ENCODE measurements around the gene GRWD1.

The GRWD1 gene

DNA sequence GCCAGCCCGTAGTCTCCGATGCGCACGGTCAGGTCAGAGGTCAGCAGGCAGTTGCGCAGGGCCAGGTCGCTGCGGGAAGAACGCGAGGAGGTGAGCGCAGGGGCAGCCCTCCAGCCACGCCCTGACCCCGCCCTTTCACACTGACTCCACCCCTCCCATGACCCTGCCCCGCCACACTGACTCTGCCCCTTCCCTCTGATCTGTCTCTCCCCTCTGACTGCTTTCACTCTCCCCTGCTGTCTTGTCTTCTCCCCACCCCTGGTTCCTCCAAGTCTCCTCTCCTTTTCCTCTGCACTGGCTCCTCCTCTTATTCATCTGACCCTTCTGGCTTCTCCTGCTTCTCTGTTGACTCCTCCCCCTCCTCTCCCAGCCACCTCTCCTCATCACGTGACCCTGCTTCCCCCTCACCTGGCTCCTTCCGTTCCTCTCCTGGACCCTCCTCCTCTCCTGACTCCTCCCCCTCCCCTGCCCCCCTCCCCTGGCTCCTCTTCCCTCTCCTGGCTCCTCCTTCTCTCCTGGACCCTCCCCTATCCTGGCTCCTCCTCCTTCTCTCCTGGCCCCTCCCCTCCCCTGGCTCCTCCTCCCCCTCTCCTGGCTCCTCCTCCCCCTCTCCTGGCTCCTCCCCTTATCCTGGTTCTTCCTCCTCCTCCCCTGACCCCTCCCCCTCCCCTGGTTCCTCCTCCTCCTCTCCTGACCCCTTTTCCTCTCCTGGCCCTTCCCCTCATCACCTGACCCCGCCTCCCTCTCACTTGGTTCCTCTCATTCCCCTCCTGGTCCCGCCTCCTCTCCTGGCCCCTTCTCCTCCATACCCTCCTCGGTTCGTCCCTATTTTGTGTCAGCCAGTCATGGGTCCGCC, 55.9 kb downstream of the GRWD1 start:
- no peak overlapping the region for H3K4me3 ChIP-seq (ENCODE audit: low read depth, low read length)
- TF ChIP-seq, protein P1, sequence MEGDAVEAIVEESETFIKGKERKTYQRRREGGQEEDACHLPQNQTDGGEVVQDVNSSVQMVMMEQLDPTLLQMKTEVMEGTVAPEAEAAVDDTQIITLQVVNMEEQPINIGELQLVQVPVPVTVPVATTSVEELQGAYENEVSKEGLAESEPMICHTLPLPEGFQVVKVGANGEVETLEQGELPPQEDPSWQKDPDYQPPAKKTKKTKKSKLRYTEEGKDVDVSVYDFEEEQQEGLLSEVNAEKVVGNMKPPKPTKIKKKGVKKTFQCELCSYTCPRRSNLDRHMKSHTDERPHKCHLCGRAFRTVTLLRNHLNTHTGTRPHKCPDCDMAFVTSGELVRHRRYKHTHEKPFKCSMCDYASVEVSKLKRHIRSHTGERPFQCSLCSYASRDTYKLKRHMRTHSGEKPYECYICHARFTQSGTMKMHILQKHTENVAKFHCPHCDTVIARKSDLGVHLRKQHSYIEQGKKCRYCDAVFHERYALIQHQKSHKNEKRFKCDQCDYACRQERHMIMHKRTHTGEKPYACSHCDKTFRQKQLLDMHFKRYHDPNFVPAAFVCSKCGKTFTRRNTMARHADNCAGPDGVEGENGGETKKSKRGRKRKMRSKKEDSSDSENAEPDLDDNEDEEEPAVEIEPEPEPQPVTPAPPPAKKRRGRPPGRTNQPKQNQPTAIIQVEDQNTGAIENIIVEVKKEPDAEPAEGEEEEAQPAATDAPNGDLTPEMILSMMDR (IDR thresholded peaks at IDR 0.05; ENCODE audit: low read depth, low read length) = no peak

DNA sequence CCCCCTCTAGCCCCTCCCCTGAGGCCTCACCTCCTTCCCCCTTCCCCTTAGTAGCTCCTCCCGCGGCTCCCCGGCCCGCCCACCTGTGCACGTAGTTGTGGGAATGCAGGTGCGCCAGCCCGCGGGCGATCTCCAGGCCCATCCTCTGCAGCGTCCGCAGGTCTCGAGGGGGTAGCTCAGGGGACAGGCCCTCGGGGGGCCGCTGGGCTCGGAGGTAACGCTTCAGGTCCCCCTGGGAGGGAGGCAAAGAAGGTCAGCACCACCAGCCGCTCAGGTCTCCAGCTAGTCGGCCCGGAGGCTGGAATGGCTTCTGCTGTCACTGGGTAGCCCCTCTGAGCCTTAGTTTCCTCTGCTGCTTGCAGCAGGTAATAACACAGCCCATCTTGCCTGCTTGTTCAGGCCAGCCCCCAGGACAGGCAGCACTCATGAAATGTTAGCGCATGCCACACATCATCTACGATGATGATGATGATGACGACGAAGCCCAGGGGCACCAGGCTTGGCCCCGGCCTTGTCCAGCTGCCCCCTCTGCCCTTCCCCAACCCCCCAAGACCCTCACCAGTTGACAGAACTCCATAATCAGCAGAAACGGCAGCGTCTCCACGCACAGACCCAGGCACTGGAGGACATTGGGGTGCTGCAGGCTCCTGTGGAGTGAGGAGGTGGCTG, 56.7 kb downstream of the GRWD1 start:
- no peak overlapping the region for H3K4me3 ChIP-seq (ENCODE audit: low read depth, low read length)
- TF ChIP-seq, protein P1 (IDR thresholded peaks at IDR 0.05; ENCODE audit: low read depth, low read length) = no peak

DNA sequence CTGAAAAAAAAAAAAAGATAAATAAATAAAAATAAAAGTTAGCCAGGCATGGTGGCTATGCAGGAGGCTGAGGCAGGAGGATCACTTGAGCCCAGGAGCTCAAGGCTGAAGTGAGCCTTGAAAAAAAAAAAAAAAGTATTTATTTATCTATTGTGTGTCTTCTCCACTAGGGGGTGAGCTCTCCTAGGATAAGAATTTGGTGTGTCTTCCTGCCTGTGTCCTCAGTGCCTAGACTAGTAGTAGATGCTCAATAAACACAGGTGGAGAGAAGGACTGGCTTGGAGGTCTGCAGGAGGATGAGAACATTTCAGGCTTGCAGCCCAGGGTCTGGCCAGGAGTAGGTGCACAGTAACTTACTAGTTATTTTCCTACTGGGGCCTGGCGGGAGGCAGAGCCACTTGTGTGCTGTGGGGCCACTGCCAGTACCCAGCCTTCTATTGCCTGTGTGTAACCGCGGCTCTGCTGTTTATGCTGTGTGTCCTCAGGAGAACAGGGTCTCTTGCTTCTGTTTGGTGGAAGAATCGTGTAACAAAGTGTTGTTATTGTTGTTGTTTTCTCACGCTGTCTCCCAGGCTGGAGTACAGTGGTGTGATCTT, 60.5 kb downstream of the GRWD1 start:
- no peak overlapping the region for H3K4me3 ChIP-seq (ENCODE audit: low read depth, low read length)
- TF ChIP-seq, protein P1 (IDR thresholded peaks at IDR 0.05; ENCODE audit: low read depth, low read length) = peak; percentile 30
